B cell (primary cell): ENCODE results near the gene TREH. TPM values are rescaled to one million over a fixed set of nuclear protein-coding genes. Genes with fewer than 3 reads are reported as not detected.
A peak's percentile ranks its signal among the peaks of the same experiment; 100 is the strongest.

Experiments used
- ATAC-seq: fragments of 200-7000 bp; cut with Tn5 transposase; one replicate; pipeline ENCODE4 v1.10.0; 2021; ENCODE audit warnings: low read depth, mild to moderate bottlenecking, moderate number of reproducible peaks, moderate library complexity
- CTCF ChIA-PET: fragments of 350-600 bp; sonication (Branson Sonifier 250); formaldehyde crosslinking; loops from one replicate; lab custom pipeline; 2021; ENCODE audit warnings: antibody characterized with exemption, inconsistent platforms; lab: Charles Lee
- POLR2A ChIA-PET: fragments of 350-600 bp; sonication (Branson Sonifier 250); formaldehyde crosslinking; loops from one replicate; lab custom pipeline; 2021; ENCODE audit warnings: antibody characterized with exemption; lab: Charles Lee
- DNase-seq: peaks from one replicate; pipeline ENCODE4 v3.0.0; 2013
- H2AFZ ChIP-seq: 2 replicates; pipeline ENCODE4 v1.6.1; 2012; ENCODE audit warnings: mild to moderate bottlenecking, low read depth, low read length; ENCODE audit not compliant: insufficient read depth, poor library complexity, severe bottlenecking
- H3K27ac ChIP-seq, 2 donors: 1 replicate in 1 of 2; 2 replicates in 1 of 2; pipeline ENCODE4 v1.5.1; 2012 to 2013; ENCODE audit warnings: low read length in 2 of 2, mild to moderate bottlenecking in 2 of 2, moderate library complexity in 1 of 2
- H3K27me3 ChIP-seq, 4 experiments: fragments of 200-600 bp in 1 of 4; sonication (generic) in 1 of 4; replicated peaks in 1 of 4; 1 replicate in 2 of 4; 2 replicates in 2 of 4; pipeline versions ENCODE4 v1.6.1 to v1.7.0; 2013 to 2016; ENCODE audit warnings: low read length in 3 of 4, mild to moderate bottlenecking in 2 of 4, mixed read lengths in 1 of 4, moderate library complexity in 1 of 4; ENCODE audit not compliant: insufficient read depth in 4 of 4, control insufficient read depth in 3 of 4; ENCODE audit errors: control extremely low read depth in 1 of 4
- H3K36me3 ChIP-seq, 2 experiments: replicated peaks in 1 of 2; 1 replicate in 1 of 2; 2 replicates in 1 of 2; pipeline versions ENCODE4 v1.6.1 to v1.7.1; 2013; ENCODE audit warnings: low read length in 1 of 2; ENCODE audit not compliant: insufficient read depth in 2 of 2, control insufficient read depth in 1 of 2; ENCODE audit errors: control extremely low read depth in 1 of 2, extremely low read depth in 1 of 2
- H3K4me1 ChIP-seq, 2 donors: fragments of 200-600 bp in 1 of 2; sonication (generic) in 1 of 2; 1 replicate in 1 of 2; 2 replicates in 1 of 2; pipeline versions ENCODE4 v1.5.1 to v1.6.1; 2013 to 2017; ENCODE audit warnings: low read length in 2 of 2; ENCODE audit not compliant: control insufficient read depth in 2 of 2, insufficient read depth in 2 of 2
- H3K4me2 ChIP-seq: replicated peaks from 2 replicates; pipeline ENCODE3; 2012; ENCODE audit warnings: mild to moderate bottlenecking, low read depth, low read length; ENCODE audit not compliant: poor library complexity, severe bottlenecking
- H3K4me3 ChIP-seq, 5 experiments: fragments of 200-600 bp in 1 of 5; sonication (generic) in 1 of 5; 1 replicate in 3 of 5; 2 replicates in 2 of 5; pipeline versions ENCODE4 v1.5.1 to v1.7.0; 2011 to 2016; ENCODE audit warnings: low read length in 4 of 5, mild to moderate bottlenecking in 4 of 5, low read depth in 2 of 5, control low read depth in 1 of 5, moderate library complexity in 1 of 5; ENCODE audit not compliant: insufficient read depth in 1 of 5; ENCODE audit errors: control extremely low read depth in 1 of 5, extremely low read depth in 1 of 5
- H3K79me2 ChIP-seq: fragments of 200-600 bp; sonication (generic); one replicate; pipeline ENCODE4 v1.6.0; 2016; ENCODE audit warnings: low read length; ENCODE audit not compliant: control insufficient read depth, insufficient read depth
- H3K9ac ChIP-seq: fragments of 200-600 bp; sonication (generic); 2 replicates; pipeline ENCODE4 v1.6.1; 2017; ENCODE audit warnings: mild to moderate bottlenecking, low read length, moderate library complexity
- H3K9me3 ChIP-seq, 3 donors: one replicate each; pipeline versions ENCODE4 v1.6.1 to v1.7.1; 2013; ENCODE audit warnings: low read length in 2 of 3; ENCODE audit not compliant: control insufficient read depth in 2 of 3, insufficient read depth in 1 of 3; ENCODE audit errors: control extremely low read depth in 1 of 3
- H4K20me1 ChIP-seq: 2 replicates; pipeline ENCODE4 v1.6.0; 2012; ENCODE audit warnings: mild to moderate bottlenecking, low read length; ENCODE audit not compliant: insufficient read depth, control insufficient read depth, poor library complexity, severe bottlenecking
- H3K27ac Mint-ChIP-seq: one replicate; pipeline ENCODE4 v1.8.0; 2021; ENCODE audit warnings: mixed read lengths
- H3K27me3 Mint-ChIP-seq: one replicate; pipeline ENCODE4 v1.8.0; 2021; ENCODE audit warnings: mixed read lengths
- H3K4me1 Mint-ChIP-seq: one replicate; pipeline ENCODE4 v1.8.0; 2021; ENCODE audit warnings: mixed read lengths
- H3K4me3 Mint-ChIP-seq: one replicate; pipeline ENCODE4 v1.8.0; 2021; ENCODE audit warnings: mixed read lengths
- H3K9me3 Mint-ChIP-seq: one replicate; pipeline ENCODE4 v1.8.0; 2022; ENCODE audit warnings: mixed read lengths; ENCODE audit not compliant: insufficient read depth
- EZH2 ChIP-seq: IDR thresholded peaks from 2 replicates; pipeline ENCODE4 v1.6.1; 2012; ENCODE audit warnings: borderline replicate concordance, low read depth, mild to moderate bottlenecking, moderate library complexity, low read length; ENCODE audit not compliant: insufficient read depth, poor library complexity, severe bottlenecking
- whole genome bisulfite sequencing: methylation state at CpG from one replicate; pipeline ENCODE4 v1.1.5; 2013; ENCODE audit warnings: missing lambda C conversion rate; ENCODE audit not compliant: insufficient coverage; 5-methylcytosine and 5-hydroxymethylcytosine counted together
- intact Hi-C: fragments of 100-400 bp; cut with micrococcal nuclease; formaldehyde crosslinking; loops from one replicate; pipeline ENCODE4 v1.10.0; 2022
- polyA plus RNA-seq: library from polyadenylated mRNA; depleted of rRNA; stranded (reverse); fragments of >200 nt; gene quantifications from 2 replicates; pipeline ENCODE4 v1.2.3, GENCODE V29; 2012
- total RNA-seq, 2 donors: library from RNA; stranded (reverse); fragments of 120-200 nt in 1 of 2; gene quantifications; 1 replicate in 1 of 2; 2 replicates in 1 of 2; pipeline versions ENCODE4 v1.2.3 to v1.2.4, GENCODE V29; 2013 to 2022
- TF ChIP-seq, protein P1 (sequence below): fragments of 200-600 bp; IDR thresholded peaks from one replicate; pipeline ENCODE4 v1.8.0; 2022; ENCODE audit warnings: antibody characterized with exemption, mild to moderate bottlenecking

The TREH gene
- total and polyA plus RNA-seq, 2 donors (not counting 1 experiment from before 2014, with no cell fraction given), result not detected

DNA sequence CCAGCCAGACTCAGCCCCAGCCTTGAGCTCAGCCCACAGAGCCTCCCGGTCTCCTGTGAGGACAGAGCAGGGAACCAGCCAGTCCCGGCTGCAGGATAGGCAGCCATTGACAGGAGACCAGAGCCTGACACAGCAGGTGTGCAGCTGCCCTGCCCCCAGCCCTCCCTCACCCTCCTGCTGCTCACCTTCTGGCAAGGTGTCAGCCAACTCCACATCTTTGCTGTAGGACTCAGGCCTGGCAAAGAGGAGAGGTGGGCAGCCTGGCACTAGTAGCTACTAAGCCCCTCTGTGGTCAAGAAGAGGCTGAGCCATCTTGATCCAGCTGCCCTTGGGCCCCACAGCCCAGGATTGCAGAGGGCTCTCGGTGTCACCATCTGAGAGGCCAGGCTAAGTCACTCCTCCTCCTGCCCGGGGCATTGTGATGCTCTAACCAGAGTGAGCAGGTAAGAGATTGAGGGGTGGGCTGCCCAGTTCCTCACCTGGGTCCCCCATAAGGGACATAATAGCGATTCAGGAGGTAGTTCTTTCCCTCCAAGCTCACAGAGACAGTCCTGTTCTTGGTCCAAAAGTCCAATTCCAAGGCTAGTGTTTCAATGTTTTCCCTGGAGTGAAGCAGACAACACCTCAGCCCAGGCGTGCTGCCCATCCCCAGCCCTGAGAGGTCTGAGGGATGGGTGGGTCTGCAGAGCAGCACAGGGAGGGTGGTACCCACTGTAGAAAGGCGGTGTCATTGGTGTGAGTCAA is 18.6 kb downstream of the TREH start:
- H3K27ac ChIP-seq, result no peak overlapping the region
- ChIA-PET POLR2A (no interaction called here), CTCF (interaction anchor here (1.0 to 1.8 kb wide), 4 partner anchors 8 to 328 kb away, joined by 3 to 4 read pairs (median 4); no protein-coding TSS in a partner anchor)
- ATAC-seq (no peak), DNase-seq (no peak)
- no peaks in the 10 kb centered on the region for H4K20me1 ChIP-seq
- H3K4me2 ChIP-seq, result no peak overlapping the region
- H3K4me3 ChIP-seq, result no peak overlapping the region
- H3K36me3 ChIP-seq, result no peaks in the 10 kb centered on the region
- Mint-ChIP-seq H3K4me1 (peaks cover 4% of the 10 kb centered on the region), H3K27me3 (peaks cover 10% of the 10 kb centered on the region), H3K4me3 (no peak overlapping the region), H3K27ac (no peak overlapping the region), H3K9me3 (no peaks in the 10 kb centered on the region)
- H3K9ac ChIP-seq, result no peak overlapping the region
- H3K9me3 ChIP-seq, result peaks cover 0 to 4% (median 0%) of the 10 kb centered on the region in 3 donors
- H2AFZ ChIP-seq, result no peak overlapping the region
- H3K4me1 ChIP-seq, result peaks cover 4 to 10% of the 10 kb centered on the region in 2 donors
- WGBS, result 97% methylated on average over 6 of the region's 7 CpGs
- intact Hi-C loops, result no loop called here
- no peaks in the 10 kb centered on the region for H3K79me2 ChIP-seq
- TF ChIP-seq, protein P1, sequence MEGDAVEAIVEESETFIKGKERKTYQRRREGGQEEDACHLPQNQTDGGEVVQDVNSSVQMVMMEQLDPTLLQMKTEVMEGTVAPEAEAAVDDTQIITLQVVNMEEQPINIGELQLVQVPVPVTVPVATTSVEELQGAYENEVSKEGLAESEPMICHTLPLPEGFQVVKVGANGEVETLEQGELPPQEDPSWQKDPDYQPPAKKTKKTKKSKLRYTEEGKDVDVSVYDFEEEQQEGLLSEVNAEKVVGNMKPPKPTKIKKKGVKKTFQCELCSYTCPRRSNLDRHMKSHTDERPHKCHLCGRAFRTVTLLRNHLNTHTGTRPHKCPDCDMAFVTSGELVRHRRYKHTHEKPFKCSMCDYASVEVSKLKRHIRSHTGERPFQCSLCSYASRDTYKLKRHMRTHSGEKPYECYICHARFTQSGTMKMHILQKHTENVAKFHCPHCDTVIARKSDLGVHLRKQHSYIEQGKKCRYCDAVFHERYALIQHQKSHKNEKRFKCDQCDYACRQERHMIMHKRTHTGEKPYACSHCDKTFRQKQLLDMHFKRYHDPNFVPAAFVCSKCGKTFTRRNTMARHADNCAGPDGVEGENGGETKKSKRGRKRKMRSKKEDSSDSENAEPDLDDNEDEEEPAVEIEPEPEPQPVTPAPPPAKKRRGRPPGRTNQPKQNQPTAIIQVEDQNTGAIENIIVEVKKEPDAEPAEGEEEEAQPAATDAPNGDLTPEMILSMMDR, result no peak
- peaks cover 0 to 14% (median 0%) of the 10 kb centered on the region in 4 experiments for H3K27me3 ChIP-seq

DNA sequence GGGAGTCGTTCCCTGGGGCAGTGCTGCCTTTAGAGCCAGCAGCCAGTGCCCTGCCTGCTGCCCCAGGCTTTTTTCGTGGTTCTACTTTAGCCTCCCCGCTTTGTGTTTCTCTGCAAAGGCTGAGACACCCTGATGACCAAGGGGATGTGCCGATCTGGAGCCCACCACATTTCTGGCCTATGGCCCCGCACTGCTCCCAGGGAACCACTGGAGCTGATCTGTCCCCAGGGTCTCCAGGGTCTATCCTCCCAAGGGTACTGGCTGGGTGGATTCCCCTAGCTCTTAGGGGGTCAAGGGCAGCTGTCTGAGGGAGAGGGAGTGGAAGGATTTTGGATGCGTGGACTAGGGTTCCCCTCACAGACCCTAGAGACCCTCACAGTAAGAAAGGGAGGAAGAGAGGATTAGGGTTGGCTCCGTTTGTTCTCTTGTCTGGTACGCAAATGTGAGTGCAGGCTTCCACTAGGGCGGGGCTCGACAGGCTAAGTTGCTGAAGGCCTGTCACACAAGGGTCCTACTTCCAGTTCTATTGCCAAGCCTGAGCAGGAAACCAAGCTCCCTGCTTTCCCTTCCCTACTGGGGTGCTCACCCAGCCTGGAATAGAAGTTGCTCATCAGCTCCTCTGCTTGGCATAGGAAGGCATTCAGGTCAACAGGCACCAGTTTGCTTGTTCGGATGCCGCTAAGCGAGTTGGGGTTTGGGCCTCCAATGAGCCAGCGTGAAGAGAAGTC is 19.3 kb downstream of the TREH start:
- peaks cover 4% of the 10 kb centered on the region for H3K4me1 Mint-ChIP-seq
- DNase-seq (no peak), ATAC-seq (no peak)
- intact Hi-C loops, result loop anchor here (1.0 kb wide), 2 partner anchors 296 to 515 kb away; partner anchors contain the start of gene UPK2
- Histone ChIP-seq H3K4me3 (no peak overlapping the region), H3K4me1 (peaks cover 4 to 10% of the 10 kb centered on the region in 2 donors), H3K27me3 (peaks cover 0 to 14% (median 0%) of the 10 kb centered on the region in 4 experiments), H3K79me2 (no peaks in the 10 kb centered on the region), H3K9ac (no peak overlapping the region), H4K20me1 (no peaks in the 10 kb centered on the region), H3K4me2 (peak overlapping the region; percentile 62), H3K9me3 (peaks cover 0 to 4% (median 0%) of the 10 kb centered on the region in 3 donors), H2AFZ (no peak overlapping the region), H3K36me3 (no peaks in the 10 kb centered on the region), H3K27ac (no peak overlapping the region)
- no peak for TF ChIP-seq EZH2
- TF ChIP-seq, protein P1, result no peak
- H3K9me3 Mint-ChIP-seq, result no peaks in the 10 kb centered on the region
- H3K27me3 Mint-ChIP-seq, result peaks cover 10% of the 10 kb centered on the region
- ChIA-PET POLR2A (no interaction called here), CTCF (interaction anchor here (0.6 to 1.8 kb wide), 9 partner anchors 9 to 720 kb away, joined by 3 to 5 read pairs (median 4); no protein-coding TSS in a partner anchor)
- 81% methylated on average over 13 of the region's 14 CpGs for WGBS
- H3K4me3 Mint-ChIP-seq, result no peak overlapping the region
- H3K27ac Mint-ChIP-seq, result no peak overlapping the region
